Embryonic facial prominence (tissue), 1 donor: ENCODE data around the gene ISG15.
A peak's percentile ranks its signal among the peaks of the same experiment; 100 is the strongest.
"Not testable (repeated sequence)": the region's sequence is repeated elsewhere in the genome, so short reads cannot be mapped to it uniquely, and the experiment has no call there.

Experiments used
- DNase-seq: peaks from one replicate; pipeline ENCODE4 v3.0.0-alpha.2; 2016; ENCODE audit errors: extremely low spot score

Gene ISG15

DNA sequence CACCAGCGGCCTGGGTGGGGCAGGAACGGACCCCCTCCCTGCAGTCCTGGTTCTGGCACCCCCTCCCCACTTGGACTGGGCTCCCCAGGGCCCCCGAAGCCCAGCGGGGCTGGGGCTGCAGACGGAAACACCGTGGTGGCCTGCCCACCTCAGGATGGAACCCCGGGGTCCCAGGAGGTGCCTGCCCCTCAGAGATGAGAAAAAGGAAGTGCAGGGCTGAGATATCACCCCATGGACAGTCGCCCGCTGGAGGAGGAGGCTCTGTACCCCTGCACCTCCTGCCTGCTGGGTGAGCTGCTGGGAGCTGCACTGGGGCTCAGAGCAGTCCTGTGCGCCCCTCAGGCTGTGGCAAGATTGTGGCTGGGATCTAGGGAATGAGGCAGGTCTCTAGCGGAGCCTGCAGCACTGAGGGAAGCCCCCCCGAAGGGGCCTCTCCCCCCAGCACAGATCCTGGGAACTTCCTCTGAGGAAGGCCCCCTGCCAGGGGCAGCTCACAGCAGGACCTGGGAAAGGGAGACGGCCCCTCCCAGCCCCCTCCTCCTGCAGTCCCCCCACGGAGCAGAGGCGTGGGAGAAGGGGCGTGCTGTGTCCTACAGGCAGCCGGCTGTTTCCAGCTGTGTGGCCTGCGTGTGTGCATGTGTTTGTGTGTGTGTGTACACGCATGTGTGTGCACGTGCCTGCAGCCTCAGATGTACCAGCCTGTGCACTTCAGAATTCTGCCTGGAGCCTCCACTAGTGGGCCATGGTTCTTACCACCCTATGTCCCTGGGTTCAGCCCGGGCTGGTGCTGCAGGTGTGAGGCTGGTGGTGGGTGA lies 13.5 kb downstream of the ISG15 start:
- DNase-seq, result no peak

DNA sequence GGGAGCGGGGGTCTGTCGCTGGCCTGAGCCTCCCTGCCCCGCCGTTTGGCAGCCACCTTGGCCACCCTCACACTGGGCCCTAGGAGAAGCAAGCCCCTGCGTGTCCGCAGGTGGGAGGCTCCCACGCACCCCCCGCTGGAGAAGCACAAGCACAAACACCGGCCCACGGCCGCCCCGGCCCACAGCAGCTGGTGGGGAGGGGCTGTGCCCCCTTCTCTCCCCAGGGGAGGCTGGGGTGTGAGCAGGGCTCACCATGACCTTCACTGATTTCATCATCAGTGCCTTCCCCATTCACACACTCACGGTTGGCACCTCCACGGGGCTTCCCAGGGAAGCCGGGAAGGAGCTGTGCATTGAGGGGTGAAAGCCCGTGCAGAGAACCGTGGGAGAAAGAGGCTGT lies 14.5 kb downstream of the ISG15 start:
- DNase-seq, result no peak

DNA sequence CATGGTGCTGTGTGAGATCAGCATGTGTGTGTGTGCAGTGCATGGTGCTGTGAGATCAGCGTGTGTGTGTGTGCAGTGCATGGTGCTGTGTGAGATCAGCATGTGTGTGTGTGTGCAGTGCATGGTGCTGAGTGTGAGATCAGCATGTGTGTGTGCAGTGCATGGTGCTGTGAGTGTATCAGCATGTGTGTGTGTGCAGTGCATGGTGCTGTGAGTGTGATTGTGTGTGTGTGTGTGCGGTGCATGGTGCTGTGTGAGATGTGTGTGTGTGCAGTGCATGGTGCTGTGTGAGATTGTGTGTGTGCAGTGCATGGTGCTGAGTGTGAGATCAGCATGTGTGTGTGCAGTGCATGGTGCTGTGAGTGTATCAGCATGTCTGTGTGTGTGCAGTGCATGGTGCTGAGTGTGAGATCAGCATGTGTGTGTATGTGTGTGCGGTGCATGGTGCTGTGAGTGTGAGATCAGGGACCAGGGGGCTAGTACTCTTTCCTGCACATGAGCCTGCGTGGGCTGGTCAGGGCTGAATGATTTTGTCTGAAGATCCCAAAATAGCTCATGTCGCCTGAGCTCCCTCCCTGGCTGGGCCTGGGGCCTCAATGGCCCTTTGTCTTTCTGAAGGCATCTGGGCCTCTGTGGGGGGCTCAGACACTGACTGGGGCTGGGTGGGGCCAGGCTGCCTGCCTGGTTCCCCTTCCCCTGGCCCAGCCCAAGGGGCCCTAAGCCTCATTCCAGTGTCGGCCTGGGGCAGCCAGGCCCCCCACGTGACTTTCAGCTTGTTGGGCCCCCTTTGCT lies 17.8 kb downstream of the ISG15 start:
- DNase-seq, result not testable (repeated sequence)

DNA sequence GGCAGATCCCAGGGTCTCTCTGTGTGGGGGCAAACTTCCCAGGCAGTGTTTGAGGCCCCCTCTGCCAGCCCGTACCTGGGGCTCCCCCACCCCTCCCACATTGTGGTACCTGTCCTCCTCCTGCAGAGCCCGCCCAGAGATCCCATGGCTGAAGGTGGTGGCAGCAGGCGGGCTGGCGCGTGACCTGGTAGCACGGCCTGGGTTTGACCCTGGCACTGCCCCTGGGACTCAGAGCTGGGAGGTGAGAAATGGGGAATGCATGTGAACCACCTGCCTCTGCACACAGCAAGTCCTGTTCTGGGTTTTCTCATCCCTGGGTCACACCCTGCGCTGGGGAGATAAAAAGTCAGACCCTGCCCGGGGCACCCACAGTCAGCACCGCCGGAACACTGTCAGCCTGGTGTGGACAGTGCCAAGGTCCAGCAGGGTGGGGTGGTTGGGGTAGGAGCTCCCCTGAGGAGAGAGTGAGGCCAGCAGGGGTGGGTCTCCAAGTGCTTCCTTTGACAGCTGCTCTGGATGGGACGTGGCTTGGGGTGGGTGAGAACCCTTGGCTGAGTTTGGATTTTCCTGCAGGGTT lies 18.4 kb downstream of the ISG15 start:
- DNase-seq, result no peak

DNA sequence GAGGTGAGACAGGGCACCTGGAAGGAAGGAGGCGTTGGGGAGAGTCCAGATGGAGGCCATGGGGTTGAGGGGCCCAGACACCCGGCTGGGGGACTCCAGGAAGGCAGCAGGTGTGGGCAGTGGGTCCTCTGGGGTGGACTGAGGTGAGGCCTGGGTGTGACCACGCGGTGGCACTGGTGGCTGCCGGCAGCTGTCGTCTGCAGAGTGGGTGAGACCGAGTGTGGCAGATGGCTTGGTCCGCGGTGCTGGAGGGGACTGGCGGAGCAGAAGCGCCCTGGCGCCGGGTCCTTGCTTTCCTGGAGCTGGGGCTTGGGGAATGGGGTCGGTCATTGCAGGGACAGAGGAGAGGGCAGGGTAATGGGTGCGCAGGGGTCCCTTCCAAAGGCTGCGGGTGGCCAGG lies 19.1 kb downstream of the ISG15 start:
- no peak for DNase-seq

DNA sequence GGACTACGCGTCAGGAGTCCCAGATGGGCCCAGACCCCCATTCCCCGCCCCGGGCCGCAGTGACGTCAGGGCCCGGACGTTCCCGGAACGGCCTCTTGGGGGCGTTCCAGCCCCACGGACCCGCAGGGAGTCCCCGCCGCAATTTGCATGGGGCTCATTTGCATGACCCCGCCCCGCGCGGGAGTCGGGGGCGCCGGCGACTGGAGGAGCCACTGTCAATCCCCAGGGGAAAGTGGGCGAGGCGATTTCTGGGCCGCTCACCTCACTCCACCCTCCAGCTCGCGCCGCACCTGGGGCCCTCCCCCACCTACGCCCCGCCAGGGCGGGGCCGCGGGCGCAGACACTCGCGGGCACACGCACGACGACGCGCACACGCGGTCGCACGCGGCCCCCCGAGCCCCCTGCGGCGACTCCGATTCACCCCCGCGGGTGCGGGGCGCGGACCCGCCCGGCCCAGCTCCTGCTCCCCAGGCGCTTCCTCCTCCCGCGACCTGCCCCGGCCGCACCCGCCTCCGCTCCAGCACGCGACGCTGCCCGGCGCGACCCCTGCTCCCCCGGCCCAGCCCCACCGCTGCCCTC lies 19.8 kb downstream of the ISG15 start:
- DNase-seq, result peak; percentile 63

DNA sequence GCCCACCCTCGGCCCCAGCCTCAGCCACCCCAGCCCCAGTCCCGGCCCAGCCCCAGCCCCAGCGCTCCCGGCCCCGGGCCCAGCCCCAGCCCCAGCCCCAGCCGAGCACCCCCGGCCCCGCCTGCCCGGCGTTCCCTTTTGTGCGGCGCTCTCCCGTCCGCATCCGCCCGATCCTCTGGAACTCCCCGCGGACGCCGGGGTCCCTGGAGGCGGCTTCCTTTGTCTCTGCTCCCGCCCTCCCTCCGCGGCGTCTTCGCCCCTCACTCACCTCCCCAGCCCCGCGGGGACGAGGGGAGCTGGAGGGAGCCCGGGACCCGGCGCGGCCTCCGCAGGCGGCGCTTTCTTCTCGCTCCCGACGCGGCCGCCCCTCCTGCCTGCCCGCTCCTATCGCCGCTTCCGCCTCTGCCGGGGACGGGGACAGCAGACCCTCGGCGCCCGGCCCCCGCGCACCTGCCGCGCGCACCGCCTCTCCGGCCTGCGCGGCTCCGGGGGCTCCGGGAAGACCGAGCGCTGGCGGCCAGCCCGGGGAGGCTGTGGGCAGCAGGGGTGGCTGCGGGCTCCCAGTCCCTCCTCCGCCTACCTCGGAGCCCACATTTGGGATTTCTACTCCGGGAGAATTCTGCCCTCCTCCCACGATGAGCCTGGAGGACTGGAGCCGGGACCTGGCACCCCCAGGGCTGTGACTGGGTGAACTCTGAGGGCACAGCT lies 20.6 kb downstream of the ISG15 start:
- DNase-seq, result no peak

DNA sequence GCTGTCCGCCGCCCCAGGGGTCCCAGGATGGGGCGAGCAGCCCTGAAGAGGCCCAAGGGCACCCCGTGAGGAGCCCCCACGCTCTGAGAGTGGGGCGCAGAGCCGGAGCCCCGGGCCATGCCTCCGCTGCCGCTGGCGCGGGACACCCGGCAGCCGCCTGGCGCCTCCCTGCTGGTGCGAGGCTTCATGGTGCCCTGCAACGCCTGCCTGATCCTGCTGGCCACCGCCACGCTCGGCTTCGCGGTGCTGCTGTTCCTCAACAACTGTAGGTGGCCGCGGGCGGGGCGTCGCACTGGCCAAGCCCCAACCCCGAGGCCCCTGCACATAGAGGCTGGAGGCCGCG lies 21.1 kb downstream of the ISG15 start:
- DNase-seq, result no peak

DNA sequence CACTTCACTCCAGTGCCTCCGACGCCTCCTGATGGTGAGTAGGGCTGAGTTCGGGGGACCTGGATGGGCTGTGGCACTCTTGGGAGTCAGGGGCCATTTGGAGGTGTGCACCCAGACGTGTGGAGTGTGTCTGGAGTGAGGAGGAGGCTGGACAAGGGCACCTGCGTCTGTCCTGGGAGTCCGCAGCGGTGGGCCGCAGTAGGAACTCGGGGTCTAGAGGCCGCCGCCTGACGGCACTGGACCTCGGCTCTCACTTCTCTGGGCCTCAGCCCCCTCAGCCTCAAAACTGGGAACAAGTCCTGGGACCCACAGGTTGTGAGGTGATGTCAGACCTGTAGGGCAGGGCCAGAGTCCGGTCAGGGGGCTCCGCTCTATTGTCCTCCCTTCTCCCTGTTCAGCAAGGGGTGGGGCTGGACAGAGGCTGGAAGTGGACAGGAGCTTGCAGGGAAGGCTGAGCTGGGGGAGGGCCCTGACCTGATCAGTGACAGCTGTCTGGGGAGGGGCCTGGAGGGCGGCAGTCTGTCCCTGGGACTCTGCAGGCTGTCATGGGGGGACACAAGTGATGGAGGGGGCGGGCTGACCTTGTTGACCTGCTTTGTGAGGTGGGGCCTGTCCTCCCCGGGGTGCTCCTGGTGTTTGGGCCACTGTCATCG lies 22.1 kb downstream of the ISG15 start:
- no peak for DNase-seq

DNA sequence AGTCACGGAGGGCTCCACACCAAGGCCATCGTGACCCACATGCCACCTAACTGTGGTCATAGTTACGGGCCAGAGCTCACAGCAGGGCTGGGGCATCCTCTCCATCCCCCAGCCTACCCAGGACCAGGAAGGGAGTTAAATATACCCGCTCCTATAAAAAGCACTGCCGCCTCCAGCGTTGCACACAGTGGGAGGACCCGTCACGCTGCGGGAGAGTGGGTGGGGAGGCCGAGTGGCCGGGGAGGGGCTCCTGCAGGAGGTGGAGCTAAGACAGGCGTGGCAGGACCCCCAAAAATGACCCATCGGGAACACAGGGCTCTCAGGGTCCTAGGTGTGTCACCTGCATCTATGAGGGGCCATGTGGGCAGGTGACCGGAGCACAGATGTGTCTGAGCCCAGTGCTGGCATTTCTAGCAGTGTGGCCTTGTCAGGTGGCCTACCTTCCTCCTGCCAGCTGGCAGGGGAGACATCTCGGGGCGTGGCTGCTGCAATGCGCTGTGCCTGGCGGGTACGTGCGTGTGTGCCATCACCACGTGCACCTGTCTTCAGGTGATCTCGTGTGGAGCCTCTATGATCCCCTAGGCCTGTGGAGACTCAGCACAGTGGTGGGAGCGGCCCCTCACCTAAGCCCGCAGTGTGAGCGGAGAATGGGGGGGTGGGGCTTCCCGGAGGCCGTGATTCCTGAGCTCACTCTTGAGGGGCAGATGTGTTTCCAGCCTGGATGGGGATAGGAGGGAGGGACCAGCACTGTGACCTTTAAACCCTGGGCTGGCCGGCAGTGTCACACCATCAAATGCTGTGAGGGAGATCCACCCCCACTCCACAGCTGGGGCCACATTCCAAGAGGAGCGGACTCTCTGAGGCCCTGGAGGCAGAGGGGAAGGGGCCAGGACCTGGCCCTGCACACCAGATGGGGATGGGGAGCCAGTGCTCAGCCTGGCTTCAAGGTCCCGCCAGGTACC lies 24.4 kb downstream of the ISG15 start:
- no peak for DNase-seq

DNA sequence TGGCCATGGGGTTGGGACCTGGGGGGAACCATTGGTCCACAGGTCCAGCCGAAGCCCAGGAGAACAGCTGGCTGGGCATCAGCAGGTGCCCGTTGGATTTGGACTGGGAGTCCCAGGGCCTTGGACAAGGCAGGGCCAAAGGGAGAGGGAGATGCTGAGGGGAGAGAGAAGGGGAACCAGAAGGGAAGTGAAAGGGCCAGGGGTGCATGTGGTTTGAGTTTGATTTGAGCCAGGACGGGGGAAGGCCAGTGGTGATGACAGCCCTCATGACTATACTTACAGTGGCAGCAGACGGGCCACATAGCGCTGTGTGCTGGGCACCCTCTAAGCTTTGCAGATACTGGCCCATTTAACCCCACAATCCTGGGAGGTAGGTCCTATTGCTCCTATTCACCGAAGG lies 25.4 kb downstream of the ISG15 start:
- no peak for DNase-seq

DNA sequence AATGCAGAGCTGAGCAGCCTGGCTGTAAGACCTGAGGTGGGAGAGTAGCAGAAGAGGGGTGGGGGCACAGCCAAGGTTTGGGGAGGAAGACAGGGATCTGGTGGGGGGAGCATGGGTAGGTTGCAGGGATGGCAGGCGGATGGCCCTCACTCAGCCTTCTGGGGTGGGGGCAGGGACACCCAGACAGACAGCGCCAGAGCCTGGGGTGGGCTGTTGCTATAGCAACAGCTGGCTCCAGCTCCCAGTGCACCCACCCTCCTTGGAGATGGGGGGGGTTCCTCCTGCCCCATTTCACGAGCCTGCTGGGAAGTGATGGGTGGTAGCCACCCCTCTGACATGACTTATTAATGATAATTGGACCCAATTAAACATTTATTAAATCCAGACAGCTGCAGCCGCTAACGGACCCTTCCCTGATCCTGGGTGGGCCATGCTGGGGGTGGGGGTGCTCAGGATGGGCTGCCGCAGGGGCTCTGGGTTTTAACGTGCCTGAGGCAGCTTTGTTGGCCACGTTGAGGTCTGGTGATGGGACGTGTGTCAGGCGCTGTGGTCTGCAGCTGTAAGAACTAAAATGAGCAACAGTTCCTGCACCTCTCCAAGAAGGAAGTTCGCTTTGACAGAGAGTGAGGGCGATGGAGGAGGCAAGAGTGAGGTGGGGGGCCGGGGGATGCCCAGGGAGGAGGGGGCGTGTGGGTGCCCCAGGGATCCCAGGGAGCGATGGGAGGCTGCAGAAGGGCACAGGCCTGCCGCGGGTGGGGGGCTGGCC lies 26.0 kb downstream of the ISG15 start:
- no peak for DNase-seq

DNA sequence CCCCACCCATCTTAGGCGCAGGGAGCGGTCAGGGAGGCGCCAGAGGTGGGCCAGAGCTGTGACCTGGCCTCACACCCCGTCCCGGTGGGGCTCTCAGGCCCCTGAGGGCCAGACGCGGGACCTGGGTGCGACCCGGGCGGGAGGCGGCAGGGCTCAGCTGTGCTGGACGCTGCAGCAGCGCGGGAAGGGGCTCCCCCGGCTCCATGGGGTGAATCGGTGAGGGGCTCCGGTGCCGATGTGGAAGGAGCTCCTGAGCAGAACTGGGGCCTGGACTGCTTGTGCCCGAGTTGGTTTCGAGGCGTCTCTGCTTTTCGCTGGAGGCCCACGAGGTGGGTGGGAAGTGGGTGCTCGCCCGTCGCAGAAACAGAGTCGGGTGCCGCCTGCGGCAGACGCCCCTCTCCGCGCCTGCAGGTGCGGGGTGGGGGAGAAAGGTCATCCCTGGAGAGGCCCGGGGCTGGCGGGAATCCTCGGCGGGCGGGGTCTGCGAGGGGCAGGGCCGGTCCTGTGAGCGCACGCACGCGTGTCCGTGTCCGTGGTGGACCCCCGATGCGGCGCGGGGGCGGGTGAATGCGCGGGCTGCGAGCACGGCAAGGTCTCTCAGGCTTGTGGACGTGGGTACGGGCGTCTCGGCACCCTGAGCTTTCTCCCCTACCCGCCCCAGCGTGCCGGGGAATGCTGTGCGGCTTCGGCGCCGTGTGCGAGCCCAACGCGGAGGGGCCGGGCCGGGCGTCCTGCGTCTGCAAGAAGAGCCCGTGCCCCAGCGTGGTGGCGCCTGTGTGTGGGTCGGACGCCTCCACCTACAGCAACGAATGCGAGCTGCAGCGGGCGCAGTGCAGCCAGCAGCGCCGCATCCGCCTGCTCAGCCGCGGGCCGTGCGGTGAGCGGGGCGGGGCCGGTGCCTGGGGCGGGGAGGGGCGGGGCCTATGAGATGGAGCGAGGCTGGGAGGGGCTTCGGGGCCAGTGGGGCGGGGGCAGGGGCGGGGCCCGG lies 27.0 kb downstream of the ISG15 start:
- DNase-seq, result peak; percentile 53

DNA sequence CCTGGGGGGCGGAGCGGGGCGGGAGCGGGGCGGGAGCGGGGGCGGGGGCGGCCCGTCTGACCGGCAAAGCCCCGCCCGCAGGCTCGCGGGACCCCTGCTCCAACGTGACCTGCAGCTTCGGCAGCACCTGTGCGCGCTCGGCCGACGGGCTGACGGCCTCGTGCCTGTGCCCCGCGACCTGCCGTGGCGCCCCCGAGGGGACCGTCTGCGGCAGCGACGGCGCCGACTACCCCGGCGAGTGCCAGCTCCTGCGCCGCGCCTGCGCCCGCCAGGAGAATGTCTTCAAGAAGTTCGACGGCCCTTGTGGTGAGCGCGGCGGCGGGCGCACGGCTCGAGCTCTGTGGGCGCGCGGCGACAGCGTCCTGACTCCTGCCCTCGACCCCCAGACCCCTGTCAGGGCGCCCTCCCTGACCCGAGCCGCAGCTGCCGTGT lies 27.8 kb downstream of the ISG15 start:
- no peak for DNase-seq

DNA sequence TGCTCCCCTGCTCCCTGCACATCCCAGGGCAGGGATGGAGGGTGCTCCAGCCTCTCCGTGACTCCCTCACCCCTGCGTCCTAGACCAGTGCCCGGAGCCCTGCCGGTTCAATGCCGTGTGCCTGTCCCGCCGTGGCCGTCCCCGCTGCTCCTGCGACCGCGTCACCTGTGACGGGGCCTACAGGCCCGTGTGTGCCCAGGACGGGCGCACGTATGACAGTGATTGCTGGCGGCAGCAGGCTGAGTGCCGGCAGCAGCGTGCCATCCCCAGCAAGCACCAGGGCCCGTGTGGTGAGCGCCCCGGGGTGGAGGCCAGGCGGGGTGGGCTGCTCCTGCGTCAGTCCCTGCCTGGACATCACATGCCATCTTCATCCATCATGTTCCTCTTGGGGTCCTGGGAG lies 28.6 kb downstream of the ISG15 start:
- no peak for DNase-seq

DNA sequence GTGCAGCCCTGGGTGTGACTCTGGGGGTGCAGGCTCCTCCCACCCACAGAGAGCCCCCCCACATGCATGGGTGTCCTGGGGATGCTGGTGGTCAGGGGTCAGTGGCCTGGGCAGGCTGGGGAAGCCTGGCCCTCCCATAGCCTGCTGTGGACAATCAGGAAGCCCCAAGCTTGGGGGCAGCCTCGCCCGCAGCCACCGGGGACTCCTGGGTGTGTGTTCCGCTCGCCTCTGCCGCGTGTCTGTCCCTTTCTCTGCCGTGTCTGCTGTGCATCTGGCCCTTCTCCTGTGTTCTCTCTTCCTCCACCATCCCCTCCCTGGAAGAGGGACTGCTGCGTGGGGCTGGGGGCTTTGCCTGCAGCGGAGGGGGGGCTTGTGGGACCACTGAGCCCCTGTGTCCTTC lies 29.5 kb downstream of the ISG15 start:
- no peak for DNase-seq

DNA sequence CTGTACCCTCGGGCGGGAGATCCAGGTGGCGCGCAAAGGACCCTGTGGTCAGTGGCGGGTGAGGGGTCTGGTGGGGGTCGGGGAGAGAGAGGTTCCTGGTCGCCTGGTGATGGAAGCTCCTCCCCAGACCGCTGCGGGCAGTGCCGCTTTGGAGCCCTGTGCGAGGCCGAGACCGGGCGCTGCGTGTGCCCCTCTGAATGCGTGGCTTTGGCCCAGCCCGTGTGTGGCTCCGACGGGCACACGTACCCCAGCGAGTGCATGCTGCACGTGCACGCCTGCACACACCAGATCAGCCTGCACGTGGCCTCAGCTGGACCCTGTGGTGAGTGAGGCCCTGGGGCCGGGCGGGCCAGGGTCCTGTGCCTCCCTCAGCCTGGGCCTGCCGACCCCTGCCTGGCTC lies 30.1 kb downstream of the ISG15 start:
- DNase-seq, result no peak

DNA sequence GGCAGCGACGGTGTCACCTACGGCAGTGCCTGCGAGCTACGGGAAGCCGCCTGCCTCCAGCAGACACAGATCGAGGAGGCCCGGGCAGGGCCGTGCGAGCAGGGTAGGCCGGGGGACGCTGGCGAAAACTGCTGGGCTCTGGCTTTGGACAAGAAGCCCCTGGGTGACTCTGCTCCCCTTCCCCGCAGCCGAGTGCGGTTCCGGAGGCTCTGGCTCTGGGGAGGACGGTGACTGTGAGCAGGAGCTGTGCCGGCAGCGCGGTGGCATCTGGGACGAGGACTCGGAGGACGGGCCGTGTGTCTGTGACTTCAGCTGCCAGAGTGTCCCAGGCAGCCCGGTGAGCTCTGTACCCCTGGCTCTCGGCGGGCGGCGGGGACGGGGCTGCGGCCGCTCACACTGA lies 30.6 kb downstream of the ISG15 start:
- DNase-seq, result no peak
